Measurements from ENCODE around the gene KIF6. TPM values are rescaled to one million over a fixed set of nuclear protein-coding genes. Genes with fewer than 3 reads are reported as not detected.

The KIF6 gene
- polyA plus RNA-seq, 1 donor (not counting 4 experiments of a cell fraction or from before 2014, with no cell fraction given): 0.14 TPM

DNA sequence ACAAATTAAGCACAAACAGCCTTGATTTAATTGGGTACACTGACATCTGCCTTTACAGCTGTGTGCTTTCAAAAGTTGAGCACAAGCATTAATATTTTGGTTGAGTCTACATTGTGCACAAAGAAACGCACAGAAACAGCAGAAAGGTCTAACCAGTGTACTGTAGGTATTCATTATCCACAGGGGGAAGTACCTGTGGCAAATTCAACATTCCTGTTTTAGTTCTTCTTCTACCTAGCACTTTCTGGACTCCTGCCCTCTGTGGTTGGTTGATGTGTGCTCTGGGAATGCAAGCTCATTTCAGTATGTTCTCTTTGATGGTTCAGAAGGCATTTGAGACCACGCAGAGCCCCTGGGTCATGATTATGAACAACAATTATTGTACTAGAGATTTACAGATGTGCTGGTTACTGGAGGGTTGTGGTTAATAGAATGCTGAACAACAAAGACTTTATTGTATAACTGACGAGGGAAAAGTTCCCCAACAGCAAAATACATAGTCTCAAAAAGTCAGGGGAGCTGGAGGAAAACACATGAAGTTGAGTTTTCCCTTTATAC, 40.4 kb upstream of the KIF6 start:
- no peak overlapping the region for H3K4me2 ChIP-seq (ENCODE audit: control insufficient read depth, extremely low read depth, insufficient read depth, low read depth, low read length)
- TF ChIP-seq, protein P1, sequence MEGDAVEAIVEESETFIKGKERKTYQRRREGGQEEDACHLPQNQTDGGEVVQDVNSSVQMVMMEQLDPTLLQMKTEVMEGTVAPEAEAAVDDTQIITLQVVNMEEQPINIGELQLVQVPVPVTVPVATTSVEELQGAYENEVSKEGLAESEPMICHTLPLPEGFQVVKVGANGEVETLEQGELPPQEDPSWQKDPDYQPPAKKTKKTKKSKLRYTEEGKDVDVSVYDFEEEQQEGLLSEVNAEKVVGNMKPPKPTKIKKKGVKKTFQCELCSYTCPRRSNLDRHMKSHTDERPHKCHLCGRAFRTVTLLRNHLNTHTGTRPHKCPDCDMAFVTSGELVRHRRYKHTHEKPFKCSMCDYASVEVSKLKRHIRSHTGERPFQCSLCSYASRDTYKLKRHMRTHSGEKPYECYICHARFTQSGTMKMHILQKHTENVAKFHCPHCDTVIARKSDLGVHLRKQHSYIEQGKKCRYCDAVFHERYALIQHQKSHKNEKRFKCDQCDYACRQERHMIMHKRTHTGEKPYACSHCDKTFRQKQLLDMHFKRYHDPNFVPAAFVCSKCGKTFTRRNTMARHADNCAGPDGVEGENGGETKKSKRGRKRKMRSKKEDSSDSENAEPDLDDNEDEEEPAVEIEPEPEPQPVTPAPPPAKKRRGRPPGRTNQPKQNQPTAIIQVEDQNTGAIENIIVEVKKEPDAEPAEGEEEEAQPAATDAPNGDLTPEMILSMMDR (optimal IDR thresholded peaks at IDR 0.05 in 1 of 3, IDR thresholded peaks at IDR 0.05 in 1 of 3, conservative IDR thresholded peaks at IDR 0.05 in 1 of 3; ENCODE audit: extremely low read depth in 1 of 3, insufficient read depth in 2 of 3, low read length in 3 of 3): no peak
- H3K36me3 ChIP-seq (ENCODE audit: control insufficient read depth in 2 of 2, extremely low read depth in 1 of 2, insufficient read depth in 2 of 2, low read length in 2 of 2): no peaks in the 10 kb centered on the region
- dilution Hi-C loops (cut with MboI; ENCODE audit: extremely low pct_ligation_motif_present, low sequenced_read_pairs): no loop called here
- no peak for DNase-seq (ENCODE audit: low read depth, low spot score)
- FAIRE-seq: no peak
- H3K9me3 ChIP-seq (ENCODE audit: control insufficient read depth, low read depth, low read length): no peaks in the 10 kb centered on the region
- H3K79me2 ChIP-seq (ENCODE audit: control insufficient read depth, insufficient read depth, low read length): no peaks in the 10 kb centered on the region
- H3K27ac ChIP-seq (ENCODE audit: control insufficient read depth, insufficient read depth, low read length): no peak overlapping the region
- no peaks in the 10 kb centered on the region for H3K9me1 ChIP-seq (ENCODE audit: control insufficient read depth, extremely low read depth, insufficient read depth, low read length)
- H3K4me3 ChIP-seq (ENCODE audit: control insufficient read depth in 2 of 3, extremely low read depth in 1 of 3, insufficient read depth in 2 of 3, low read depth in 1 of 3, low read length in 3 of 3): no peak overlapping the region
- no peaks in the 10 kb centered on the region for H3K27me3 ChIP-seq (ENCODE audit: control insufficient read depth, extremely low read depth, insufficient read depth, low read length)
- H3K4me1 ChIP-seq (ENCODE audit: control insufficient read depth, extremely low read depth, insufficient read depth, low read length): no peaks in the 10 kb centered on the region
- H3K9ac ChIP-seq (ENCODE audit: control insufficient read depth, extremely low read depth, insufficient read depth, low read length): no peak overlapping the region
- H4K20me1 ChIP-seq (ENCODE audit: control insufficient read depth, extremely low read depth, insufficient read depth, low read length): no peaks in the 10 kb centered on the region
- H2AFZ ChIP-seq (ENCODE audit: control insufficient read depth, low read length): no peak overlapping the region

- H3K4me3 ChIP-seq (ENCODE audit: control insufficient read depth in 2 of 3, extremely low read depth in 1 of 3, insufficient read depth in 2 of 3, low read depth in 1 of 3, low read length in 3 of 3): no peak overlapping the region
- no peaks in the 10 kb centered on the region for H3K36me3 ChIP-seq (ENCODE audit: control insufficient read depth in 2 of 2, extremely low read depth in 1 of 2, insufficient read depth in 2 of 2, low read length in 2 of 2)
- no peak overlapping the region for H3K4me2 ChIP-seq (ENCODE audit: control insufficient read depth, extremely low read depth, insufficient read depth, low read depth, low read length)
- no peak overlapping the region for H3K27ac ChIP-seq (ENCODE audit: control insufficient read depth, insufficient read depth, low read length)
- TF ChIP-seq EZH2 (IDR thresholded peaks at IDR 0.05; ENCODE audit: low read length): no peak
- TF ChIP-seq, protein P1 (optimal IDR thresholded peaks at IDR 0.05 in 1 of 3, IDR thresholded peaks at IDR 0.05 in 1 of 3, conservative IDR thresholded peaks at IDR 0.05 in 1 of 3; ENCODE audit: extremely low read depth in 1 of 3, insufficient read depth in 2 of 3, low read length in 3 of 3): no peak
- dilution Hi-C loops (cut with MboI; ENCODE audit: extremely low pct_ligation_motif_present, low sequenced_read_pairs): no loop called here
- no peak overlapping the region for H3K9ac ChIP-seq (ENCODE audit: control insufficient read depth, extremely low read depth, insufficient read depth, low read length)
- H3K4me1 ChIP-seq (ENCODE audit: control insufficient read depth, extremely low read depth, insufficient read depth, low read length): no peaks in the 10 kb centered on the region
- H4K20me1 ChIP-seq (ENCODE audit: control insufficient read depth, extremely low read depth, insufficient read depth, low read length): no peaks in the 10 kb centered on the region
- DNase-seq (ENCODE audit: low read depth, low spot score): no peak
- FAIRE-seq: no peak
- no peaks in the 10 kb centered on the region for H3K9me3 ChIP-seq (ENCODE audit: control insufficient read depth, low read depth, low read length)
- no peaks in the 10 kb centered on the region for H3K9me1 ChIP-seq (ENCODE audit: control insufficient read depth, extremely low read depth, insufficient read depth, low read length)
- no peaks in the 10 kb centered on the region for H3K79me2 ChIP-seq (ENCODE audit: control insufficient read depth, insufficient read depth, low read length)
- H3K27me3 ChIP-seq (ENCODE audit: control insufficient read depth, extremely low read depth, insufficient read depth, low read length): no peaks in the 10 kb centered on the region
- H2AFZ ChIP-seq (ENCODE audit: control insufficient read depth, low read length): no peak overlapping the region
Observed at GRCh38 chr6:39760226-39760952, 35.2 kb upstream of the KIF6 start.
